ENCODE results near the gene SLC19A2.

The SLC19A2 gene

GRCh38 chr1:169457443-169457842 lies 28.3 kb downstream of the SLC19A2 start:
- TF ChIP-seq CTCF (conservative IDR thresholded peaks at IDR 0.05; ENCODE audit: low read depth), result no peak
- no peak overlapping the region for H3K27ac ChIP-seq
- ChIA-PET POLR2A (ENCODE audit: low non-redundant PET) (no interaction called here), CTCF (no interaction called here)
- no peak for DNase-seq (ENCODE audit: low spot score)

GRCh38 chr1:169456029-169456428 lies 29.7 kb downstream of the SLC19A2 start:
- CTCF ChIA-PET, result interaction anchor here (0.7 kb wide), 1 partner anchor 998 kb away, joined by 3 read pairs; no protein-coding TSS in a partner anchor

DNA sequence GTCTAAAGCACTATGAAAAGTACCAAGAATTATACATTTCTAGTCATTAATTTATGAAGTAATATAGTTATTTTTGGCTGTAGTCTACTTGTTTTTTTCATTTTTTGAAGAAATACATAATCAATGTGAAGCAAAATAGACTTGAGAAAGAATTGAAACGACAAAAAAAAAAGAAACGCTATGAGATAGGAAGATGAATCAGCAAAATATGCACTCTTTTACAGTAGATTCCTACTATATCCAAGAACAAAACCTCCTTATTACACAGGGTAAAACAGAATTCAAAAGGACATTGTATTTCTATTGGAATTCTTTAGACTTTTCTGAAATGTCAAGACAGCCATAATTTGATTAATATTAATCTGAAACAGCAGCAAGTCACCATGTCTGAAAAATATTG lies 32.8 kb downstream of the SLC19A2 start:
- no peak overlapping the region for H3K27ac ChIP-seq
- no peak for TF ChIP-seq CTCF (conservative IDR thresholded peaks at IDR 0.05; ENCODE audit: low read depth)
- ChIA-PET POLR2A (ENCODE audit: low non-redundant PET) (no interaction called here), CTCF (no interaction called here)
- no peak for DNase-seq (ENCODE audit: low spot score)

More at GRCh38 chr1:169456029-169456428, 29.7 kb downstream of the SLC19A2 start:
- DNase-seq (ENCODE audit: low spot score), result no peak
- POLR2A ChIA-PET (ENCODE audit: low non-redundant PET), result no interaction called here
- H3K27ac ChIP-seq, result no peak overlapping the region
- no peak for TF ChIP-seq CTCF (conservative IDR thresholded peaks at IDR 0.05; ENCODE audit: low read depth)

DNA sequence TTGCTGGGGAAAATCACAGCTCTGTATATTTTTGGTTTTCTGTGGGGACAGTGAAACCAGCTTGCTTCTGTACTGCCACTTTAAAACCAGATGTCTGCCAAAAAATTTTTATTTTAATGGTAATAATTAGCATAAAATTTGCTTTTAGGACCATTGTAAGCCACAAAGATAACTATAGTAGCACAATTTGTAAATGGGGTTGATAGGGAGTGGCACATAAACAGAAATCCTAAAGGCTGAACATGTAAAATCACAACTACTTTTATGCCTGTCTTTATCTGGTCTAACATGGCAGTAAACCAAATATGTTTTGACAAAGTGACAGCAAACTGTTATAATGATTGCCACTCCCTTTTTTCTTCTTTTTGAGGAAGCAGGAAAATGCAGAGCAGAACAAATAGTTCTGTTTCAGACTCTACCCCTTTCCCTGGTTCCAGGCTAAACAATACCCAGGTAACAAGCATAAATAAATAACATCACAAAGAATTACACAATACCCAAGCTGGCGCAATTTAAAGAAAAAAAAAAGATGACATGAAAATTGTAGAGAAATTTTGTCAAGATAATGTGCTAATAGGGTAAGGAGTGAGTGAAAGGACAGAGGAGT lies 34.4 kb downstream of the SLC19A2 start:
- no peak for DNase-seq (ENCODE audit: low spot score)
- H3K27ac ChIP-seq, result no peak overlapping the region
- ChIA-PET CTCF (interaction anchor here (0.5 to 0.6 kb wide), 2 partner anchors 10 to 1545 kb away, joined by 3 read pairs; no protein-coding TSS in a partner anchor), POLR2A (ENCODE audit: low non-redundant PET) (no interaction called here)
- no peak for TF ChIP-seq CTCF (conservative IDR thresholded peaks at IDR 0.05; ENCODE audit: low read depth)

- CTCF ChIA-PET, result no interaction called here
- no peak overlapping the region for H3K27ac ChIP-seq
- POLR2A ChIA-PET (ENCODE audit: low non-redundant PET), result no interaction called here
- TF ChIP-seq CTCF (conservative IDR thresholded peaks at IDR 0.05; ENCODE audit: low read depth), result no peak
- no peak for DNase-seq (ENCODE audit: low spot score)
Observed at GRCh38 chr1:169443923-169444322, 41.8 kb downstream of the SLC19A2 start.

DNA sequence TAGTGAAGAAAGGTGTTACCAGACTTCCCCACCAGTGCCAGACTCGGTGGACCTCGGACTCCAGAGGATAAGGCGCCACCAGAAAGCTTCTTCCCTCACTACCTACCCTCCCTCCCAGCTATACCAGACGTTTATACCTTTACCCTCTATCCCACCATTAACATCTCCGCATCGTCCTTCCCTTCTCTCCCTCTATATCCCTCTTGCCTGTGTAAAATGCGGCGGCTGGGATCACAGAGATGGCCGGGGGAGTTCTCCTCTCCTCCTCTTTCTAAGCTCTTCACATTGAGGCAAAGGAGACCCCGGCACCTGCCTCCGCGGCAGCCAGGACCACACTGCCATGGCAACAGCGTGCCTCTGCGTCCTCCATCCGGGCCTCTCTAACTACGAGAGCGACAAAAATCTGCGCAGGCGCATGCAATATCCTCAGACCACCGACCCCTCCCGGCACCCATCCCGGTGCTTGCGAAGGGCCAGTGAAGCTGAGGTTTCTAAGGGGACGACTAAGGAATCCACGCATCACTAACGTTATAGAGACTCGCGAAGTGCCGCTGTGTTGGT lies 58.6 kb downstream of the SLC19A2 start, which contains the start of gene CCDC181:
TSS of gene CCDC181 (minus strand) at position 394 of the 561 bp plus-strand sequence. CDS start 2,547 bp downstream, outside the sequence.
- no peak for TF ChIP-seq CTCF (conservative IDR thresholded peaks at IDR 0.05; ENCODE audit: low read depth)
- ChIA-PET CTCF (interaction anchor here (1.2 kb wide), 1 partner anchor 39 kb away, joined by 4 read pairs; no protein-coding TSS in a partner anchor), POLR2A (ENCODE audit: low non-redundant PET) (no interaction called here)
- peak; percentile 13 for DNase-seq (ENCODE audit: low spot score)
- H3K27ac ChIP-seq, result no peak within 1 kb of the TSS
